ENCODE data around the gene DUSP14.

Gene DUSP14

DNA sequence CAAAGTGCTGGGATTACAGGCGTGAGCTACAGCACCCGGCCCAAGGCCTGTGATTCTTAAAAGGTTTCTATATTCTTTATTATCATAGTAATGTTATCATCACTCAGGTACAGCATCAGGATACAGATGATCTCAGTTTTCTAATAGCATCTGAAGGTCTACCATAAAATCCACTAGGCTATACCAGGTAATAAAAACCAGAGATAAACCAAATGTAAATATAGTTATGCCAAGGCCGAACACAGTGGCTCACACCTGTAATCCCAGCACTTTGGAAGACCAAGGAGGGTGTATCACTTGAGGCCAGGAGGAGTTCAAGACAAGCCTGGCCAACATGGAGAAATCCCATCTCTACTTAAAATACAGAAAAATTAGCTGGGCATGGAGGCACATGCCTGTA, 65.7 kb downstream of the DUSP14 start:
- Histone ChIP-seq H3K4me3 (ENCODE audit: low read depth, low read length) (no peak overlapping the region), H3K27me3 (ENCODE audit: insufficient read depth, low read depth, severe bottlenecking) (no peaks in the 10 kb centered on the region), H3K36me3 (peaks cover 44% of the 10 kb centered on the region), H3K27ac (no peak overlapping the region), H3K9me3 (ENCODE audit: severe bottlenecking) (no peaks in the 10 kb centered on the region)
- no peak for DNase-seq
- TF ChIP-seq, protein P1, sequence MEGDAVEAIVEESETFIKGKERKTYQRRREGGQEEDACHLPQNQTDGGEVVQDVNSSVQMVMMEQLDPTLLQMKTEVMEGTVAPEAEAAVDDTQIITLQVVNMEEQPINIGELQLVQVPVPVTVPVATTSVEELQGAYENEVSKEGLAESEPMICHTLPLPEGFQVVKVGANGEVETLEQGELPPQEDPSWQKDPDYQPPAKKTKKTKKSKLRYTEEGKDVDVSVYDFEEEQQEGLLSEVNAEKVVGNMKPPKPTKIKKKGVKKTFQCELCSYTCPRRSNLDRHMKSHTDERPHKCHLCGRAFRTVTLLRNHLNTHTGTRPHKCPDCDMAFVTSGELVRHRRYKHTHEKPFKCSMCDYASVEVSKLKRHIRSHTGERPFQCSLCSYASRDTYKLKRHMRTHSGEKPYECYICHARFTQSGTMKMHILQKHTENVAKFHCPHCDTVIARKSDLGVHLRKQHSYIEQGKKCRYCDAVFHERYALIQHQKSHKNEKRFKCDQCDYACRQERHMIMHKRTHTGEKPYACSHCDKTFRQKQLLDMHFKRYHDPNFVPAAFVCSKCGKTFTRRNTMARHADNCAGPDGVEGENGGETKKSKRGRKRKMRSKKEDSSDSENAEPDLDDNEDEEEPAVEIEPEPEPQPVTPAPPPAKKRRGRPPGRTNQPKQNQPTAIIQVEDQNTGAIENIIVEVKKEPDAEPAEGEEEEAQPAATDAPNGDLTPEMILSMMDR (IDR thresholded peaks at IDR 0.05; ENCODE audit: low read depth, low read length), result no peak

DNA sequence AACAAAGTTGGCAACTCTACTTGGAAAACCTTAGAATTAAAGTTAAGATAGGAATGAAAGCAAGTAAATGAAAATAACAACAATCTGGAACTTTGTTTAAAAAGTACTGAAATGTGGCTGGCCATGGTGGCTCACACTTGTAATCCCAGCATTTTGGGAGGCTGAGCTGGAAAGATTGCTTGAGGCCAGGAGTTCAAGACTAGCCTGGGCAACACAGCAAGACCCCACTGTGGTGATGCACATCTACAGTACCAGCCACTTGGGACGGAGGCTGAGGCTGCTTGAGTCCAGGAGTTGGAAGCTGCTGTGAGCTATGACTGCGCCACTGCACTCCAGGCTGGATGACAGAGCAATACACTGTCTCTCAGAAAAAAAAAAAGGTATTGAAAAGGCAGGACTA, 67.8 kb downstream of the DUSP14 start:
- peaks cover 52% of the 10 kb centered on the region for H3K36me3 ChIP-seq
- TF ChIP-seq, protein P1 (IDR thresholded peaks at IDR 0.05; ENCODE audit: low read depth, low read length), result no peak
- H3K27me3 ChIP-seq (ENCODE audit: insufficient read depth, low read depth, severe bottlenecking), result no peaks in the 10 kb centered on the region
- no peaks in the 10 kb centered on the region for H3K9me3 ChIP-seq (ENCODE audit: severe bottlenecking)
- no peak for DNase-seq
- no peak overlapping the region for H3K27ac ChIP-seq
- no peak overlapping the region for H3K4me3 ChIP-seq (ENCODE audit: low read depth, low read length)

DNA sequence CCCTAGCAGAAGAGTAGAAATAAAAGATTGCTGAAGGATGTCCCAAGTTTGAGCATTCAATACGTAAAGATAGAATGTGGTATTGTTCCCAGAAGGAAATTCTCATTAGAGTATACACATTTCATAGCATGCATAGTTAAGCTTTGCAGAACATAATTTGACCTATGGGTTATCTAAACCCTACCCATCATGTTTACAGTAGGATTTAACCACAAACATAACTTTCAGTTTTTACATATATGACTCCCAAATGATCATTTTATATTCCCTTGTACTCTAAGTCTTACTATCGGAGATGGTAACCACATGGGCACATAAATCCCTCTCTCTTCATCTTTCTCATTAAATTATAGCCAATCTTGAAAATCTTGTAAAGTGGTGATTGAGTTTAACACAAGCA, 68.6 kb downstream of the DUSP14 start:
- Histone ChIP-seq H3K27me3 (ENCODE audit: insufficient read depth, low read depth, severe bottlenecking) (no peaks in the 10 kb centered on the region), H3K9me3 (ENCODE audit: severe bottlenecking) (no peaks in the 10 kb centered on the region), H3K36me3 (peaks cover 44% of the 10 kb centered on the region), H3K4me3 (ENCODE audit: low read depth, low read length) (no peak overlapping the region), H3K27ac (no peak overlapping the region)
- DNase-seq, result no peak
- TF ChIP-seq, protein P1 (IDR thresholded peaks at IDR 0.05; ENCODE audit: low read depth, low read length), result no peak

DNA sequence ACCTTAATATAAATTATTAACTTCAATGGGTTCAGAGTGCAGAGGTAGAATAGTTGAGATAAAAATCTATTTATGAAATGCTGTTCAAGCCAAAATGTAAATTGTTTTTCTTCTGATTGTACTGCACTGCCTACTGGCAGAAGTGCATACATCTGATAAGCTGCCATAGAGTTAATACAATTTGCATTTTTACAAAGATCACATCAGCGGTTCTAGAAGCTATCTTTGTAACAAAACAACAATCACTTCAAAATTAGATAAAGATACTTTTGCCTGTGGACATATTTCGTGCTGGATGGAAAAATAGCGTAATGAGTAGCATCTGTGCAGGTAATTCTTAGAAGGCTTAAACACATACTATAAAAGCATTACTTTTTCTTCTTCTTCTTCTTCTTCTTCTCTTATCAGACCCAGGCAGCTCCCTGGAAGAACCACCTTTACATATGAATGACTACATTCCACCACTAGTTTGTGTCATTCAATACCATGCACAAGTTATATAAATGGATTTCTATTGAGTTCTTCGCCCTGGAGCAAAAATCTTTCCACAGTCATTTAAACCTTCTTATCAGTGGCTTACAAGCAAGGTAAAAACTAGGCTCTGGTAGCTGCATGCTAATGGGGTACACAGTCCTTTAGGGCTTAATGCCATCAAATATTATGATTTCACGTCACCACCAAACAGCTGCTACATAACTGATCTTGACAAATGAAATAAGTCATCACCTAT, 72.5 kb downstream of the DUSP14 start:
- no peak for DNase-seq
- Histone ChIP-seq H3K4me3 (ENCODE audit: low read depth, low read length) (no peak overlapping the region), H3K27ac (no peak overlapping the region), H3K27me3 (ENCODE audit: insufficient read depth, low read depth, severe bottlenecking) (no peaks in the 10 kb centered on the region), H3K9me3 (ENCODE audit: severe bottlenecking) (no peaks in the 10 kb centered on the region), H3K36me3 (peaks cover 58% of the 10 kb centered on the region)
- TF ChIP-seq, protein P1 (IDR thresholded peaks at IDR 0.05; ENCODE audit: low read depth, low read length), result no peak
